ENCODE measurements around the gene ATXN10. TPM values are rescaled to one million over a fixed set of nuclear protein-coding genes. Genes with fewer than 3 reads are reported as not detected.
"Not testable (repeated sequence)": the region's sequence is repeated elsewhere in the genome, so short reads cannot be mapped to it uniquely, and the experiment has no call there.

Gene ATXN10, protein sequence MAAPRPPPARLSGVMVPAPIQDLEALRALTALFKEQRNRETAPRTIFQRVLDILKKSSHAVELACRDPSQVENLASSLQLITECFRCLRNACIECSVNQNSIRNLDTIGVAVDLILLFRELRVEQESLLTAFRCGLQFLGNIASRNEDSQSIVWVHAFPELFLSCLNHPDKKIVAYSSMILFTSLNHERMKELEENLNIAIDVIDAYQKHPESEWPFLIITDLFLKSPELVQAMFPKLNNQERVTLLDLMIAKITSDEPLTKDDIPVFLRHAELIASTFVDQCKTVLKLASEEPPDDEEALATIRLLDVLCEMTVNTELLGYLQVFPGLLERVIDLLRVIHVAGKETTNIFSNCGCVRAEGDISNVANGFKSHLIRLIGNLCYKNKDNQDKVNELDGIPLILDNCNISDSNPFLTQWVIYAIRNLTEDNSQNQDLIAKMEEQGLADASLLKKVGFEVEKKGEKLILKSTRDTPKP
- 59.6 and 88.6 TPM in 2 replicates for total RNA-seq

DNA sequence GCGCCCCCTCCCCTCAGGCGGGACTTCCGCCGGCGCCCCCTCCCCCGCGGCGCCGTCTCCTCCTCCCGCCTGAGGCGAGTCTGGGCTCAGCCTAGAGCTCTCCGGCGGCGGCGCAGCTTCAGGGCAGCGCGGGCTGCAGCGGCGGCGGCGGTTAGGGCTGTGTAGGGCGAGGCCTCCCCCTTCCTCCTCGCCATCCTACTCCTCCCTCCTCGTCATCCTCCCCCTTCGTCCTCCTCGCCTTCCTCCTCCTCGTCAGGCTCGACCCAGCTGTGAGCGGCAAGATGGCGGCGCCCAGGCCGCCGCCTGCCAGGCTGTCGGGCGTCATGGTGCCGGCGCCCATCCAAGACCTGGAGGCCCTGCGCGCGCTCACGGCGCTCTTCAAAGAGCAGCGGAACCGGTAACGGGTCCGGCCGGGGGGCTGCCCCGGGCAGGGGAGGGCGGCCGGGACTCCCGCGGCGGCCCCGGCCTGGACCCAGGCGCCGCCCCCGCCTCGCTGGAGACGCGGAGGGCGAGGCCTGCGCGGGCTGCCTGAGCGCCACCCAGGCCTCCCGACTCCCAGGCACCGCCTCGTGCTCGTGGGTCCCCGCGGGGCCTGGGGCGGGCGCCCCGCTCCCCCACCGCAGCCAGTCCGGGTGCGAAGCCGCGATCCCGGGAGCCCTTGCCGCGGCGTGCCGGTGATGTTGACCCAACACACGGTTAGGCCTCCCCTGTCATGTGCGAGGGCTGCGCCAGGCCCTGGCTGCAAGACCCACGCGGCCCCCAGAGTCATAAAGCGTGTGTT, at the start of gene ATXN10:
Gene ATXN10, plus strand, starts transcription at position 52 of the 781 bp plus-strand sequence. Its CDS starts 230 bp downstream, at position 282.
- peak in 1 of 2 donors; percentile 67 for DNase-seq (ENCODE audit: low read depth in 2 of 2)

DNA sequence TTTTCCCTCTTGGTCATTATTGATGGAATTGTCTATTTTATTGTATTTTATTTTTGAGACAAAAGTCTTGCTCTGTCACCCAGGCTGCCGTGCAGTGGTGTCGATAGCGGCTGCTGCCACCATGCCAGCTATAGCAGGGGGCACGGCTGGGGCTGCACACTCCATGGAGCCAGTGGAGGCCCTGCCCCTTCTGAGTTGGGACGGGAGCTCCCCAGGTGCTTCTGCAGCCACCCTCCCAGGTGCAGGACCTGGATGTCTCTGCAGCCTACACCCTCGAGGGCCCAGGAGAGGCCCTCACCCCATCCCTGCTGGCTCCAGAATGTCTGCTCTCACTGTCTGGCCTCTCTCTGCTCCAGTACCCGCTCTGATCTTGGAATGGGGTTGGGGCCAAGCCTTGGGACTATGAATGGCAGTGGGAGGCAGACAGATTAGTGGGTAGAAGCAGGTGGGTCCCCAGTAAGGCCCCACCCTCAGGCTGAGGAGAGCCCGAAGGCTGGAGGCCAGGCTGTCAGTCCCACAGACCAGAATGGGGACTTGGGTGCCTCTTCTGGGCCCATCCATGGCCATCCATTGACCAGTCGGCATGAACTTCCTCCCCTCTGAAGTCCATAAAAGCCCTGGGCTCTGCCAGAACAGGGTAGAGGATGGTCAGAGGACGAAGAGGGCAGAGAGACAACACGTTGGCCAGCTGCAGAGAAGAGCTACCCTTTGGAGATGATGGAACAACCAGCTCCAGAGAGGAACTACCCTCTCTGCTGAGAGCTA, 49.6 kb upstream of the ATXN10 start:
- no peak for DNase-seq (ENCODE audit: low read depth in 2 of 2)

DNA sequence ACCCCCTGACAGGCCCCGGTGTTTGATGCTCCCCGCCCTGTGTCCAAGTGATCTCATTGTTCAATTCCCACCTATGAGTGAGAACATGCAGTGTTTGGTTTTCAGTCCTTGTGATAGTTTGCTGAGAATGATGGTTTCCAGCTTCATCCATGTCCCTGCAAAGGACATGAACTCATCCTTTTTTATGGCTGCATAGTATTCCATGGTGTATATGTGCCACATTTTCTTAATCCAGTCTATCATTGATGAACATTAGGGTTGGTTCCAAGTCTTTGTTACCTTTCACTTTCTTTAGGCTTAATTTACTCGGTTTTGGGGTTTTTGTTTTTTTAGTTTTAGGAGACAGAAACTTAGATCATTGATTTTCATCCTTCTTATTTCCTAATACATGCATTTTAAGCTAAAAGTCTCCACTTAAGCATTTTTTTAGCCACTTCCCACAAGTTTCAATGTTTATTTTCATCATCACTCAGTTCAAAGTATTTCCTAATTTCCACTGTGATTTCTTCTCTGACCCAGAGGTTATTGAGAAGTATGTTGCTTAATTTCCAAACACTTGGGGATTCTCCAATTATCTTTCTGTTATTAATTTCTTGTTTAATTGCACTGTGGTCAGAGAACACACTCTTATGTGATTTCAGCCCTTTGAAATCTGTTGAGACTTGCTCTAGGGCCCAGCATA, 48.0 kb upstream of the ATXN10 start:
- DNase-seq (ENCODE audit: low read depth in 2 of 2) = not testable (repeated sequence)

DNA sequence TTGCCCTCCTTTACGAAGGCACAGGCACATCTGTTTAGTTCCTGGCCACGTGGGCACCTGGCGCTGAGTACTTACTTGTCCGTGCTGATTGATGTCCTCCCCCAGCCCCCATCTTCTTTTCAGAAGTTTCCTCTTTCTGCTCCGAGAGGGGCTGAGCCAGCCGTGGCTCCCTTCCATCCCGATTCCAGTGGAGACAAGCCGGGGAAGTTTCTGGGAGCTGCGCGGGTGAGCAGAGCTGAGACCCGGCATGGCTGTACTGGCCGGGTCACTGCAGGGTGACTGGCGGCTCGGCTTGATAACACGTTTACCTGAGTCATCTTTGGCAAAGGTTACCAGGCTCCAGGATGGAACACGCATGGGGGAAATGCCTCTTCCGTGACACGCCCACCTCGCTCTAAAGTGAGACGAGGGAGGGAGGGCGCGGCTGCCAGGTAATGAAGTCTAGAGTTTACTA, 45.4 kb upstream of the ATXN10 start:
- peak; percentile 36 to 61 for DNase-seq (ENCODE audit: low read depth in 2 of 2)

GRCh38 chr22:45627489-45628233, 44.0 kb upstream of the ATXN10 start:
- DNase-seq (ENCODE audit: low read depth in 2 of 2) = no peak

GRCh38 chr22:45628515-45628914, 43.1 kb upstream of the ATXN10 start:
- no peak for DNase-seq (ENCODE audit: low read depth in 2 of 2)

GRCh38 chr22:45629469-45630089, 42.1 kb upstream of the ATXN10 start:
- no peak for DNase-seq (ENCODE audit: low read depth in 2 of 2)

GRCh38 chr22:45630436-45630835, 41.2 kb upstream of the ATXN10 start:
- no peak for DNase-seq (ENCODE audit: low read depth in 2 of 2)

DNA sequence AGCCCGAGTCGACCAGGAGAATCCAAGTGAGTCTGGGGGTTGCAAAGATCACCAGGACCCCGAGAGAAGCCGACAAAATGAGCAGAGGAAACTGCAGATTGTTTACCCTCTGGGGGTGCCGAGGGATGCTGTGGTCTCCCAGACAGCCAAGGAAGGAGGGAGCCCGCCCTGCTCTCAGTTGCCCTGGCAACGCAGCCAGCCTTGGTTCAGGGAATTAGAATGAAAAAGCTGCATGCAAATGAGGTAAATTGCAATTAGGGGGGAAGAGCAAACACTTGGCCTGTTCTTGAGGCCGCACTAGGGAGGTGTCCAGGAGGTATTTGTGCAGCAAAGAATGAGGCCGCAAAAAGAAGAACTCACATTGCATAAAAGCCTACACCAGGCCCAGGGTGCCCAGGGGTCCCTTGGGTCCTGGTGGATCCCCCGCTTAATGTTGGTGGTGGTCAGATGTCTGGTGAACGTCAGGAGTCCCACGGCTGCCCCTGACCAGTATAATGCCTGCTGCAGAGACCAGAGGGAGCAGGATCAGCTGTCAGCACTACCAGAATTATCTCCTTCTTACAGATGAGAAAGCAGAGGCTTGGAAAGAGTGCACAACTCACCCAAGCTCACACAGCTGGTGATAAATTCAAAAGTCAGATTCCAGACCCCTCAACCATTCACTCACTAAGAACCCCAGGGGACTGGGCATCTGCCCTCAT, 40.3 kb upstream of the ATXN10 start:
- DNase-seq (ENCODE audit: low read depth in 2 of 2) = no peak

DNA sequence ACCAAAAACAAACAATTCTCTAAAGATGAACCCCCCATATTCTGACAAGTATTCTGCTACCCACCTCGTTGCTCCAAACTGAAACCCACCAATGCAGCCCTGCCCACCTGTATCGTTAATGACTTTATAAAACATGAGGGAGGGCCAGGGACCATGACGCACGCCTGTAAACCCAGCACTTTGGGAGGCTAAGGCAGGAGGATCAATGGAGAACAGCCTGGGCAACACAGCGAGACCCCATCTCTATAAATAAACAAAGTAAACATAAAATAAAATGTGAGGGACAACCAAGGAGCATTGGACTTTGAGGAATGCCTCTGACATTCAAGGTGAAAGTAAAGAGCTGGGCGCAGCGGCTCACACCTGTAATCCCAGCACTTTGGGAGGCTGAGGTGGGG, 39.8 kb upstream of the ATXN10 start:
- no peak for DNase-seq (ENCODE audit: low read depth in 2 of 2)

GRCh38 chr22:45632791-45633515, 38.7 kb upstream of the ATXN10 start:
- DNase-seq (ENCODE audit: low read depth in 2 of 2) = no peak

DNA sequence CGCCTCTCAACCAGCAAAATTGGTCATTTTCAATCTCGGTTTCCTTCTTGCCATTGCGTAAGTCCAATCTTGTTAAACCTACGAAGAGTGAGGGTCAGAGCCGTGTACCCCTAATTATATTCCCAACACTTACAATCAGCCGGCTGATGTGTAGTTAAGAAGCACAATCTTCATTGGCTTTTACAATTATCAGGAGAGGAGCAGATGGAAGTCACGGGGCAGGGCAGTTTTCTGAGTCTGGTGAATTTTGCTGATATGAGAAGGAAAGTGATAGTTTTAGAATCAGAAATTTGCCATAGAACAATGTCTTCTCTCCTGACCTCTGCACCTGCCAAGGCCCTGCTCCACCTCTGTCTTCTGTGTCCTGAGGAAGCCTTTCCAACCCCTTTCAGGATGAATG, 35.0 kb upstream of the ATXN10 start:
- DNase-seq (ENCODE audit: low read depth in 2 of 2) = no peak

GRCh38 chr22:45638197-45638596, 33.4 kb upstream of the ATXN10 start:
- no peak for DNase-seq (ENCODE audit: low read depth in 2 of 2)

- DNase-seq (ENCODE audit: low read depth in 2 of 2) = peak in 1 of 2 donors; percentile 45
These were observed 32.5 kb upstream of the ATXN10 start for GRCh38 chr22:45638834-45639746.

DNA sequence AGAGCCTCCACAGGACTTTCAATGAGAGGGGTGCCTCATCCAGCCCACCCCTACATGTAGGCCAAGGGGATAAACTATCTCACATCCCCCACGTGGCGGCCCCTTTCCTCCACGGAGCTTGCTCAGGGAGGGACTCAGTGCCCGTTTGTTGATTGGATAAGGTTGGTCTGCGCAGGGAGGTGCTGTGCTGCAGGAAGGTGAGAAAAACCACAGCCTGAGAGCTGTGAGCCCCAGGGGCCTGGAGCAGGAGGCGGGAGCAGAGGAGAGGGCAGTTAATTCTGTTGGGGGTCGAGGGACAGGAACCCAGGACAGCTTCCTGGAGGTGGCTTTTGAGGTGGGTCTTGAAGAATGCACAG, 31.9 kb upstream of the ATXN10 start:
- no peak for DNase-seq (ENCODE audit: low read depth in 2 of 2)

GRCh38 chr22:45640291-45640940, 31.2 kb upstream of the ATXN10 start:
- no peak for DNase-seq (ENCODE audit: low read depth in 2 of 2)
